GM12878 (cell line): ENCODE results near the gene TTI1.

ENCODE experiments used
- POLR2A ChIP-seq: IDR thresholded peaks from 2 replicates; pipeline ENCODE4 v1.6.1; 2011; ENCODE audit warnings: low read depth, mild to moderate bottlenecking, low read length
- TAF1 ChIP-seq: IDR thresholded peaks from 2 replicates; pipeline ENCODE4 v1.6.1; 2011; ENCODE audit warnings: mild to moderate bottlenecking, low read depth, low read length, borderline replicate concordance
- ZNF274 ChIP-seq: IDR thresholded peaks from one replicate; pipeline ENCODE4 v1.8.0; 2011; ENCODE audit not compliant: insufficient read length, insufficient read depth
- TF ChIP-seq, protein P1 (sequence below): IDR thresholded peaks from 2 replicates; pipeline ENCODE4 v1.6.1; 2012; ENCODE audit warnings: low read depth, low read length, improper control_type of control experiment
- TF ChIP-seq, protein P2 (sequence below), 3 experiments: IDR thresholded peaks in 2 of 3; conservative IDR thresholded peaks in 1 of 3; 2 replicates each; pipeline ENCODE4 v1.5.1; 2011; ENCODE audit warnings: low read depth in 3 of 3, low read length in 3 of 3, mild to moderate bottlenecking in 3 of 3, control low read depth in 2 of 3, moderate library complexity in 2 of 3, inconsistent platforms in 1 of 3, mixed read lengths in 1 of 3; ENCODE audit not compliant: control insufficient read depth in 2 of 3, insufficient read depth in 1 of 3; ENCODE audit errors: extremely low read depth in 1 of 3

DNA sequence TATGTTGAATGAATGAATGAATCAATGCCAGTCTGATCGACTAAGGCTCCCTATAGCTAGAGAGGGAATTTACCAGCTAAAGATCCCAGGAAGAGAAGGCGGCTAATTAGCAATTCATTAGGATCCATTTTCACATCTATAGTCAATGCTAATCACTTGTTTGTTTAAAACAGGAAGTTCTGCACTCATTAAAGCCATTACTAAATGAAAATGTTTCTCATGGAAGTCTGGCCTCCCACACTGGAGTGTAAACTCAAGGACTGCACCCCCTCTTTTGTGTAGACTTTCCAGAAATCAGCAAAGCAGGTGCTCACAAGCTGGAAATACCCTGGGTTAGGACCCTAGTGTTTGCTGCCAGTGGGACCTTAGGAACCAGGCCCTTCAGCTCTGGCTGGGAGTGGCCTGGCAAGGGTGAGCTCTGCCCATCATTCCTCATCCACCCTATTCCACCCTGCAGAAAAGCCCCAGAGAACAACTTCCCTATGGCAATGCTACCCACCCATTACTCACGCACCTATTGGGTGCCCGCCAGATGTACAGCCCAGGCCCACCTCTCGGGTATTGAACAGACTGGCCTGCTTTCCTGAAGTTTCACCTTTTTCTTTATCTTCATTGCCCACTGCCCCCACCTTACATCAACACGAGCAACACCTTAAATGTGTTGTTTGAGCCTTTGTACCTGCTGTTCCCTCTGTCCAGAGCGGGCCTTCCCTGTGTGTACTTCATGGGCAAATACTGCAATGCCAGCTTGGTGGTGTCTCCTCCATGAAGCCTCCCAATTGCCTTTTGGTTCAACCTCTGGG is 60.8 kb downstream of the TTI1 start:
- no peak for TF ChIP-seq TAF1
- no peak for TF ChIP-seq ZNF274
- TF ChIP-seq POLR2A, result no peak
- TF ChIP-seq, protein P1, sequence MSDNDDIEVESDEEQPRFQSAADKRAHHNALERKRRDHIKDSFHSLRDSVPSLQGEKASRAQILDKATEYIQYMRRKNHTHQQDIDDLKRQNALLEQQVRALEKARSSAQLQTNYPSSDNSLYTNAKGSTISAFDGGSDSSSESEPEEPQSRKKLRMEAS, result no peak
- TF ChIP-seq, protein P2, sequence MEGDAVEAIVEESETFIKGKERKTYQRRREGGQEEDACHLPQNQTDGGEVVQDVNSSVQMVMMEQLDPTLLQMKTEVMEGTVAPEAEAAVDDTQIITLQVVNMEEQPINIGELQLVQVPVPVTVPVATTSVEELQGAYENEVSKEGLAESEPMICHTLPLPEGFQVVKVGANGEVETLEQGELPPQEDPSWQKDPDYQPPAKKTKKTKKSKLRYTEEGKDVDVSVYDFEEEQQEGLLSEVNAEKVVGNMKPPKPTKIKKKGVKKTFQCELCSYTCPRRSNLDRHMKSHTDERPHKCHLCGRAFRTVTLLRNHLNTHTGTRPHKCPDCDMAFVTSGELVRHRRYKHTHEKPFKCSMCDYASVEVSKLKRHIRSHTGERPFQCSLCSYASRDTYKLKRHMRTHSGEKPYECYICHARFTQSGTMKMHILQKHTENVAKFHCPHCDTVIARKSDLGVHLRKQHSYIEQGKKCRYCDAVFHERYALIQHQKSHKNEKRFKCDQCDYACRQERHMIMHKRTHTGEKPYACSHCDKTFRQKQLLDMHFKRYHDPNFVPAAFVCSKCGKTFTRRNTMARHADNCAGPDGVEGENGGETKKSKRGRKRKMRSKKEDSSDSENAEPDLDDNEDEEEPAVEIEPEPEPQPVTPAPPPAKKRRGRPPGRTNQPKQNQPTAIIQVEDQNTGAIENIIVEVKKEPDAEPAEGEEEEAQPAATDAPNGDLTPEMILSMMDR (IDR thresholded peaks at IDR 0.05 in 2 of 3, conservative IDR thresholded peaks at IDR 0.05 in 1 of 3; ENCODE audit: control insufficient read depth in 2 of 3, extremely low read depth in 1 of 3, insufficient read depth in 1 of 3, low read depth in 3 of 3, low read length in 3 of 3), result no peak
